Glomerular endothelial cell (primary cell): ENCODE measurements around the gene TMEM176B. TPM values are rescaled to one million over a fixed set of nuclear protein-coding genes. Genes with fewer than 3 reads are reported as not detected.

Source experiments
- DNase-seq: peaks from one replicate; pipeline ENCODE4 v3.0.0-alpha.2; 2011; ENCODE audit warnings: low read depth, low spot score; ENCODE audit errors: extremely low read depth
- total RNA-seq: library from RNA; depleted of rRNA; stranded (reverse); fragments of >200 nt; gene quantifications from 2 replicates; pipeline ENCODE4 v1.2.3, GENCODE V29; 2015

Gene TMEM176B
- total RNA-seq, 1 donor from 2014 or later: not detected

GRCh38 chr7:150754951-150755350 is 45.2 kb downstream of the TMEM176B start:
- no peak for DNase-seq

DNA sequence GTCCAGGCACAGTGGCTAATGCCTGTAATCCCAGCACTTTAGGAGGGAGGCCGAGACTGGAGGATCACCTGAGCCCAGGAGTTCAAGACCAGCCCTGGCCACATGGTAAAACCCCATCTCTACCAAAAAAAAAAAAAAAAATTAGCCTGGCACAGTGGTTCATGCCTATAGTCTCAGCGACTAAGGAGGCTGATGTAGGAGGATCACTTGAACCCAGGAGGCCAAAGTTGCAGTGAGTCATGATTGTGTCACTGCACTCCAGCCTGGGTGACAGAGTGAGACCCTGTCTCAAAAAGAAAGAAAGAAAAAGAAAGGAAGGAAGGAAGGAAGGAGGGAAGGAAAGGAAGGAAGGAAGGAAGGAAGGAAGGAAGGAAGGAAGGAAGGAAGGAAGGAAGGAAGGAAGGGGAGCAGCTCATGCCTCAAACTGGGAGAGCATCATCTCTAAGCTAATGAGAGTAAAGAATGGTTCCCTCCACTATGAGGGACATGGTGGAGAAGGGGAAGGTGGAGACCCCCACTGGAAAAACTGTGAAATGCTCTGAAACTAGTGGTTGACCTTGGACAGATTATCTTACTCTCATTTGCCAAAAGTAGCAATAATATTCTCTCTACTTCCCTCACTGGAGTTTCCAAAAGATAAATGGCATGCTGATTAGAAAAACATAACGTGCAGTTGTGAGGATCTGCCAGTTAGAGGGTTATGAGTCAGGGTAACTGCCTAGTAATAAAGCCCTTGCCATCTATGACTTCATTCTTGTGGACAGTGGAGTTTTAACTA is 46.1 kb downstream of the TMEM176B start:
- DNase-seq: no peak

- no peak for DNase-seq
These were observed 46.9 kb downstream of the TMEM176B start for GRCh38 chr7:150753239-150753638.

GRCh38 chr7:150751702-150752101 is 48.5 kb downstream of the TMEM176B start:
- no peak for DNase-seq

DNA sequence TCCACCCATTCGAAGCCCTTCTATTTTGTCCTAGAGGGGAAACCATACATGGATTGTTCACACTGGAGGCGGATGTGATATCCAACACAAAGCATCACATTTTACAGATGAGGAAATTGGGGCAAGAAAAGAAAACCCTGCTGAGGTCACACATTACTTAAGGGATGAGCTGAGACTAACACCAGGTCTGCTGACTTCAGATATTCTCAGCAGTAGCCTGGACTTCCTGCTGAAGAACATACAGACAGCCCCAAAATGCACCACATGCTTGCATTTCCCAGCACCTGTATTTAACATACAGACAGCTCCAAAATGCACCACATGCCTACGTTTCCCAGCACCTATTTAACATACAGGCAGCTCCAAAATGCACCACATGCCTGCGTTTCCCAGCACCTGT is 51.8 kb downstream of the TMEM176B start:
- DNase-seq: no peak

DNA sequence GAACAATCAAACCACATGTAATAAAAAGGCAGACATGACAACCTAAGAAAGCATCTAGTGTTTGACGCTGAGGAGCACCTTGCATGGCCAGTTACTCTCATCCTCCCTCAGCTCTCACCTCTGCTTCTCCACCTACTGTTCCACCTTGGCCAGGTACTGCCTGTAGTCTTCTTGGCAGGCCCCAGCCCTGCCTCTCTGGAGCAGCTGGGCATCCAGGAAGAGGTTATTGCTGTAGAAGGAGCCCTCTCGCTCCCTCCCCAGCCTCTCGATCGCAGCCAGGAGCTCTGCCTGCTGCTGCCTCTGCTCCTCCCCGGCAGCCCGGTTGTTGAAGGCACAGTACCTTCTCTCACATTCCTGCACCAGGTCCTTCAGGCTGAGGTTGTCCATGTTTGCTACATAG is 53.2 kb downstream of the TMEM176B start:
- DNase-seq: no peak

DNA sequence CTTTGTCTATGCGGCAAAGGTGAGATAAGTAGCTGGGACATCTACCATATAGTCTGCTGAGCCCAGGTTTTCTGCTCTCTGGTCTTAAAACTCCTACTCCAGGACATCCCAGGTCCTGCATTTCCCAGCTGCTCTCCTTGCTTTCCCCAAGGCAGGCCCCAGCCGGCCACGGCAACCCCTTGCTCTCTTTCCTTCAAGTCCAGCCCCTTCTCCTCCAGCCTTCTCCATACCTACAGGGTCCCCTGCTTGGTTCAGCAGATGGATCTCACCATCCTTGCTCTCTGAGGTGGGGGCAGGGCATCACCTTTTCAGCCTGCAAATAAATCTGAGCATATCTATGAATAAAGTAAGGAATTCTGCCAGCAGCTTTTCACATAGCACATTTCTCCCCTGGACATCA is 54.3 kb downstream of the TMEM176B start:
- no peak for DNase-seq

DNA sequence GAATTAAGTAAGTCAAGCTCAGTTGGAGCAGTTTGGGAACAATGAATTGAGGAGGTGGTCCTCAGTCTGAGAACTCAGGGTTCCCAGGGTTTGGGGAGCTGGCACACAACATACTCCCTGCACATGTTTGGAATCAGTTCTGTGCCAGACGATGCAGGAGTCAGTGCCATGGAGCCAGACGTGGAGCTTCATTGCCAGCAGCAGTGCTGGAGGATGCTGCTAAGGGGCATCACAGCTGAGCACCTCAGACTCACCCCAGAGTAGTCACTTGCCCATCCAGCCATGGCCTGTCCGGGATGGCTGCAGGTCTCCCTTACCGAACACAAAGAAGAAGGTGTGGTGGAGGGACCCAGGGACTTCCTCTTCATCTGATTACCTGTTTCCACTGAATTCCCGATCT is 55.1 kb downstream of the TMEM176B start:
- no peak for DNase-seq

- DNase-seq: no peak
These were observed 56.0 kb downstream of the TMEM176B start for GRCh38 chr7:150744041-150744656.

- DNase-seq: no peak
These were observed 57.7 kb downstream of the TMEM176B start for GRCh38 chr7:150742286-150742968.

Other genes with a start within 250 kb of the TMEM176B start
- 83.5 and 97.6 TPM in 2 replicates for gene GIMAP4, start 233.0 kb downstream of the TMEM176B start, total RNA-seq
- gene GIMAP6, start 168.0 kb downstream of the TMEM176B start, total RNA-seq: 75.3 and 82.2 TPM in 2 replicates
- 31.6 and 33.6 TPM in 2 replicates for gene GIMAP2, start 114.7 kb downstream of the TMEM176B start, total RNA-seq
- gene GIMAP1, start 83.8 kb downstream of the TMEM176B start, total RNA-seq: 6.5 and 12.1 TPM in 2 replicates
- 27.1 and 28.6 TPM in 2 replicates for gene GIMAP5, start 62.9 kb downstream of the TMEM176B start, total RNA-seq
- not detected in 2 replicates for gene TMEM176A, start 405 bp upstream of the TMEM176B start, total RNA-seq
- gene AOC1, start 52.2 kb upstream of the TMEM176B start, total RNA-seq: not detected in 2 replicates
- 0.87 TPM in 1 of 2 replicates, not detected in the other for gene KCNH2, start 178.0 kb upstream of the TMEM176B start, total RNA-seq
- 16.5 and 22.0 TPM in 2 replicates for gene NOS3, start 190.7 kb upstream of the TMEM176B start, total RNA-seq
- gene ATG9B, start 224.1 kb upstream of the TMEM176B start, total RNA-seq: 0.10 TPM in 1 of 2 replicates, not detected in the other
- gene ABCB8, start 228.1 kb upstream of the TMEM176B start, total RNA-seq: 24.5 and 47.5 TPM in 2 replicates
- 0.15 and 1.6 TPM in 2 replicates for gene ASIC3, start 248.2 kb upstream of the TMEM176B start, total RNA-seq